Measurements from ENCODE around the gene VGLL1.

VGLL1 gene

DNA sequence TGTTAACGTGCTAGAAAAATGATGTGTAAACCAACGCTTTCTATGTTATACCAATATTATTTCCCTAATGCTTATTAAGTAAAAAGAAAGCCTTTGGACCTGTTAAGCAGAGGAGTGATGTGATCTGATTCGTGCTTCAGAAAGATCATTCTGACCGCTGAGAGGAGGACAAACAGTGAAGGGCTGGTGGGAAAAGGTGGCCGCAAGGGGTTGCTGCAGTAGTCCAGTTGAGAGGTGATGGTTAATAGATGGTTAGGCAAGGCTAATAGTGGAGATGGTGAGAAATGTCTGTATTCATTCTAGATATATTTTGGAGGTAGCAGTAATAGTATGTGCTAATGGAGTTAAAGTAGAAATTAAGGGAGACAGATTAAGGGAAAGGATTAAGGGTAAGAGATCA lies 12.9 kb upstream of the VGLL1 start:
- Histone ChIP-seq H2AFZ (ENCODE audit: low read depth, low read length, severe bottlenecking) (no peak overlapping the region), H3K36me3 (ENCODE audit: low read length) (no peaks in the 10 kb centered on the region), H3K4me3 (ENCODE audit: insufficient read depth, low read length, poor library complexity, severe bottlenecking) (no peak overlapping the region), H3K79me2 (ENCODE audit: insufficient read depth, low read length) (no peaks in the 10 kb centered on the region), H3K9me3 (ENCODE audit: insufficient read depth, low read length) (no peaks in the 10 kb centered on the region), H3K9ac (ENCODE audit: low read length) (no peak overlapping the region), H3K4me2 (ENCODE audit: low read depth, low read length, poor library complexity, severe bottlenecking) (no peak overlapping the region), H3K27me3 (ENCODE audit: low read length) (no peaks in the 10 kb centered on the region), H3K9me2 (replicated peaks; ENCODE audit: insufficient read depth, low read length) (no peaks in the 10 kb centered on the region), H3K27ac (ENCODE audit: low read depth, low read length) (no peak overlapping the region), H3F3A (ENCODE audit: insufficient read depth) (no peaks in the 10 kb centered on the region), H4K20me1 (ENCODE audit: low read depth, low read length) (no peaks in the 10 kb centered on the region)
- TF ChIP-seq EZH2phosphoT487 (conservative IDR thresholded peaks at IDR 0.05; ENCODE audit: low read length): no peak
- TF ChIP-seq, protein P1, sequence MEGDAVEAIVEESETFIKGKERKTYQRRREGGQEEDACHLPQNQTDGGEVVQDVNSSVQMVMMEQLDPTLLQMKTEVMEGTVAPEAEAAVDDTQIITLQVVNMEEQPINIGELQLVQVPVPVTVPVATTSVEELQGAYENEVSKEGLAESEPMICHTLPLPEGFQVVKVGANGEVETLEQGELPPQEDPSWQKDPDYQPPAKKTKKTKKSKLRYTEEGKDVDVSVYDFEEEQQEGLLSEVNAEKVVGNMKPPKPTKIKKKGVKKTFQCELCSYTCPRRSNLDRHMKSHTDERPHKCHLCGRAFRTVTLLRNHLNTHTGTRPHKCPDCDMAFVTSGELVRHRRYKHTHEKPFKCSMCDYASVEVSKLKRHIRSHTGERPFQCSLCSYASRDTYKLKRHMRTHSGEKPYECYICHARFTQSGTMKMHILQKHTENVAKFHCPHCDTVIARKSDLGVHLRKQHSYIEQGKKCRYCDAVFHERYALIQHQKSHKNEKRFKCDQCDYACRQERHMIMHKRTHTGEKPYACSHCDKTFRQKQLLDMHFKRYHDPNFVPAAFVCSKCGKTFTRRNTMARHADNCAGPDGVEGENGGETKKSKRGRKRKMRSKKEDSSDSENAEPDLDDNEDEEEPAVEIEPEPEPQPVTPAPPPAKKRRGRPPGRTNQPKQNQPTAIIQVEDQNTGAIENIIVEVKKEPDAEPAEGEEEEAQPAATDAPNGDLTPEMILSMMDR (IDR thresholded peaks at IDR 0.05; ENCODE audit: insufficient read depth, low read length, poor library complexity, severe bottlenecking): no peak

DNA sequence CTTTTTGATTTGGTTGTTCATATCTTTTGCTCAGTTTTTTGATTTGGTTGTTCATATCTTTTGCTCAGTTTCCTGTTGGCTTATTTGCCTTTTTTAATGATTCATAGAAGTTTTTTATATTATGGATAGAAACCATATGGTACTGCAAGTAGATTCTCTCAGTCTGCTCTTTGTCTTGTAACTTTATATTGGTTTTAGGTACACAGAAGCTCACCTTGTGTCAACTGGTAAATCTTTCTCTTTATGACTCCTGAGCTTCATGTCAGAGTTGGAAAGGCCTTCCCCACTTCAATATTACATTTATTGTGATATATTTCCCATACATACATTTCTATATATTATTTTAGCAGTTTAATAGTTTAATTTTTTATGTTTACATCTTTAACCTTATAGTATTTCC lies 8.2 kb upstream of the VGLL1 start:
- H3K9me3 ChIP-seq (ENCODE audit: insufficient read depth, low read length): no peaks in the 10 kb centered on the region
- TF ChIP-seq, protein P1 (IDR thresholded peaks at IDR 0.05; ENCODE audit: insufficient read depth, low read length, poor library complexity, severe bottlenecking): no peak
- no peak for TF ChIP-seq EZH2phosphoT487 (conservative IDR thresholded peaks at IDR 0.05; ENCODE audit: low read length)

DNA sequence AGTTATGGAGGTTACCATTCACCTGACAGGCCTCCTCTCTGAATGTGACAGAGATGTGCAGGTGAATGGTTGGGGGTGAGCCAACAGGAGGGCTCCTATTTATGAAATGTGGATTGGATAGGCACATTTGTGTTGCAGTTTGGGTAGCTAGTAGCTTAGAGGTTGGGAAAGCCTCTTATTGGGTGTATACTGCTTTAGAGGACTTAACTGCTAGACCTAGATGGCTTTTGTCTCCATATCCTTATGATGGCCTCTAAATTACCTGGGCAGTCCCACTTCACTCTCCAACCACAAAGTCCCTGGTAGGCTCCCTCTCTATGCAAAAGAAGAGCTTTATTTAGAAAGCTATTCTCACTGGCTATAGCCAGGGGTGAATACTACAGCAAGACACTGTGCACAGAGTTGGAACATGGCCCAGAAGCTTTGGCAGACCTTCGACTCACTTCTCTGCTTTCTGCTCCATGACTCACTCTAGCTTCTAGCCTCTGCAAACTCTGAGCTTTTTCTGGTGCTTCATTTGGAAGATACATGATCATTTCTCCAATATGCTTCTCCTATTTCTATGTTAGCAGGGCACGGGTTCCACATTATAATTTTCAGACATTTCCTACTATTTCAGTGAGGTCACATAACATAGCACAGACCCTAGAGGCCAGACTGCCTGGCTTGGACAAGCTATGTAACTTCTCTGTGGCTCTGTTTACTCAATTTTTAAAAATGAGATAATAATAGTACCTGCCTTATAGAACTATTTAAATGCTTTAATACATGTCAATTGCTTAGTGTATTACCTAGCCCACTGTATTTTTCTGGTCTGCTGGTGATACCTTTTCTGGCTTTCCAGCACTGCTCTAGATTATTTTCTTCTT lies 6.0 kb upstream of the VGLL1 start:
- Histone ChIP-seq H3K9ac (ENCODE audit: low read length) (no peak overlapping the region), H3K9me2 (replicated peaks; ENCODE audit: insufficient read depth, low read length) (no peaks in the 10 kb centered on the region), H4K20me1 (ENCODE audit: low read depth, low read length) (no peaks in the 10 kb centered on the region), H3K79me2 (ENCODE audit: insufficient read depth, low read length) (no peaks in the 10 kb centered on the region), H3K9me3 (ENCODE audit: insufficient read depth, low read length) (no peaks in the 10 kb centered on the region), H3F3A (ENCODE audit: insufficient read depth) (no peaks in the 10 kb centered on the region), H3K36me3 (ENCODE audit: low read length) (no peaks in the 10 kb centered on the region), H3K4me3 (ENCODE audit: insufficient read depth, low read length, poor library complexity, severe bottlenecking) (no peak overlapping the region), H3K27ac (ENCODE audit: low read depth, low read length) (no peak overlapping the region), H2AFZ (ENCODE audit: low read depth, low read length, severe bottlenecking) (no peak overlapping the region), H3K27me3 (ENCODE audit: low read length) (no peaks in the 10 kb centered on the region), H3K4me2 (ENCODE audit: low read depth, low read length, poor library complexity, severe bottlenecking) (no peak overlapping the region)
- TF ChIP-seq EZH2phosphoT487 (conservative IDR thresholded peaks at IDR 0.05; ENCODE audit: low read length): no peak
- TF ChIP-seq, protein P1 (IDR thresholded peaks at IDR 0.05; ENCODE audit: insufficient read depth, low read length, poor library complexity, severe bottlenecking): no peak

More for the DNA sequence above, 8.2 kb upstream of the VGLL1 start:
- Histone ChIP-seq H3K27me3 (ENCODE audit: low read length) (no peaks in the 10 kb centered on the region), H3F3A (ENCODE audit: insufficient read depth) (no peaks in the 10 kb centered on the region), H3K36me3 (ENCODE audit: low read length) (no peaks in the 10 kb centered on the region), H2AFZ (ENCODE audit: low read depth, low read length, severe bottlenecking) (no peak overlapping the region), H3K79me2 (ENCODE audit: insufficient read depth, low read length) (no peaks in the 10 kb centered on the region), H3K9ac (ENCODE audit: low read length) (no peak overlapping the region), H3K4me3 (ENCODE audit: insufficient read depth, low read length, poor library complexity, severe bottlenecking) (no peak overlapping the region), H3K27ac (ENCODE audit: low read depth, low read length) (no peak overlapping the region), H3K9me2 (replicated peaks; ENCODE audit: insufficient read depth, low read length) (no peaks in the 10 kb centered on the region), H3K4me2 (ENCODE audit: low read depth, low read length, poor library complexity, severe bottlenecking) (no peak overlapping the region), H4K20me1 (ENCODE audit: low read depth, low read length) (no peaks in the 10 kb centered on the region)

All from SU-DHL-6 (cell line).